Transverse colon (tissue), 4 donors: ENCODE data around the gene CDC42BPB.

ENCODE experiments used
- CTCF ChIP-seq, 5 experiments: fragments of 200-600 bp in 3 of 5; fragments of 450-650 bp in 2 of 5; sonication (generic) in 3 of 5; IDR thresholded peaks; 1 replicate in 2 of 5; 2 replicates in 3 of 5; pipeline ENCODE4 v1.5.1; 2016 to 2017; ENCODE audit warnings: antibody characterized with exemption in 5 of 5, inconsistent platforms in 3 of 5, mild to moderate bottlenecking in 2 of 5, moderate library complexity in 1 of 5
- EP300 ChIP-seq: sonication (generic); formaldehyde crosslinking; IDR thresholded peaks from one replicate; pipeline ENCODE4 v1.6.1; 2017; ENCODE audit warnings: antibody characterized with exemption, low read depth
- POLR2AphosphoS5 ChIP-seq, 3 donors: sonication (generic); formaldehyde crosslinking; IDR thresholded peaks; one replicate each; pipeline ENCODE4 v1.6.1; 2016; ENCODE audit warnings: antibody characterized with exemption in 3 of 3

- TF ChIP-seq POLR2AphosphoS5 (IDR thresholded peaks at IDR 0.05), result no peak
- TF ChIP-seq EP300, result no peak
- no peak for TF ChIP-seq CTCF (IDR thresholded peaks at IDR 0.05)
Measured at GRCh38 chr14:102913341-102914211, 143.8 kb downstream of the CDC42BPB start.
